GM23338 (cell line): ENCODE results near the gene RASSF4.

Source experiments
- EZH2 ChIP-seq: fragments of 200-600 bp; sonication (generic); IDR thresholded peaks from one replicate; pipeline ENCODE4 v1.8.0; 2017; ENCODE audit warnings: antibody characterized with exemption, mild to moderate bottlenecking, low read depth; ENCODE audit not compliant: unreplicated experiment
- EZH2phosphoT487 ChIP-seq: fragments of 200-600 bp; sonication (generic); IDR thresholded peaks from one replicate; pipeline ENCODE4 v1.8.1; 2018; ENCODE audit warnings: antibody characterized with exemption; ENCODE audit not compliant: unreplicated experiment
- POLR2AphosphoS5 ChIP-seq: IDR thresholded peaks from 2 replicates; pipeline ENCODE4 v1.6.1; 2016; ENCODE audit warnings: antibody characterized with exemption, low read depth
- TF ChIP-seq, protein P1 (sequence below), 2 experiments: fragments of 200-600 bp in 1 of 2; sonication (generic) in 1 of 2; conservative IDR thresholded peaks; 2 replicates each; pipeline versions ENCODE4 v1.5.1 to v1.6.1; 2016 to 2017; ENCODE audit warnings: antibody characterized with exemption in 2 of 2, low read depth in 2 of 2, mild to moderate bottlenecking in 2 of 2, moderate library complexity in 1 of 2
- TF ChIP-seq, protein P2 (sequence below): IDR thresholded peaks from one replicate; pipeline ENCODE4 v1.6.1; 2018; ENCODE audit warnings: antibody characterized with exemption; ENCODE audit not compliant: unreplicated experiment

DNA sequence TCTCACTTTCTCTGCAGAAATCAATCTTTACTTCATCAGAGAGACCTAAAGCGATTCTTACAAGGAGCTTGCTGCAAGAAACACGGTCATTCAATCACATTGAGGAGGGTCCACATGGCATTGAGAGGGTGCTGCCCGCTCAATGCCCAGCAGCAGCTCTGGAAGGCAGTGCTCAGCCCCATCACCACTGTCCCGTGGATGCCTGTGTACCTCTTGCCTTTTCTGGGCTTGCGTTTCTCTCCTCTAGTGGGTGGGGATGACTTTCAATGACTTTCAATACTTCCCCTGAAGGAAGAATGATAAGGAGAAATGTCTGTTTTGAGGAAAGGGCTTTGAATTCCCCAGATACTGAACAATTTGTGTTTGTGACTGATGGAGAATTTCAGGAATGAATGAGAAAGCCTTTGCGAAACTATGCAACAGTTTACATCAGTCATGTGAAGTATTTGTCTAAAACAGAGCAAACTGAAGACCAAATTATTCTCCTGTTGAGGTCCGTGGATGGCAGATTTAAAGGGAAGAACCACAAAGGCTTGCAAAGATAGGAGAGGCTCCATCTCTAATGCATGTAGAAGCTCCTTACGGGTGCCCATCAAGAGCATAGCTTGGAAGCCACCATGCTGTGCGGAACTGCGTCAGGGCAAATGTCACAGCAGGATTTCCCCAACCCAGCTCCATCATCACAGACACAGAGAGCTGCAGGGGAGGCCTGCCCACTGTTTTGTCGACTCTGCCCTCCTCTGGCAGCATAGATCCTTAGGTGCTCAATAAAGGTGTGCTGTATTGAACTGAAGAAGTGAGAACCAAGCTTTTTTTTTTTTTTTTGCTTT lies 34.5 kb downstream of the RASSF4 start:
- TF ChIP-seq, protein P1, sequence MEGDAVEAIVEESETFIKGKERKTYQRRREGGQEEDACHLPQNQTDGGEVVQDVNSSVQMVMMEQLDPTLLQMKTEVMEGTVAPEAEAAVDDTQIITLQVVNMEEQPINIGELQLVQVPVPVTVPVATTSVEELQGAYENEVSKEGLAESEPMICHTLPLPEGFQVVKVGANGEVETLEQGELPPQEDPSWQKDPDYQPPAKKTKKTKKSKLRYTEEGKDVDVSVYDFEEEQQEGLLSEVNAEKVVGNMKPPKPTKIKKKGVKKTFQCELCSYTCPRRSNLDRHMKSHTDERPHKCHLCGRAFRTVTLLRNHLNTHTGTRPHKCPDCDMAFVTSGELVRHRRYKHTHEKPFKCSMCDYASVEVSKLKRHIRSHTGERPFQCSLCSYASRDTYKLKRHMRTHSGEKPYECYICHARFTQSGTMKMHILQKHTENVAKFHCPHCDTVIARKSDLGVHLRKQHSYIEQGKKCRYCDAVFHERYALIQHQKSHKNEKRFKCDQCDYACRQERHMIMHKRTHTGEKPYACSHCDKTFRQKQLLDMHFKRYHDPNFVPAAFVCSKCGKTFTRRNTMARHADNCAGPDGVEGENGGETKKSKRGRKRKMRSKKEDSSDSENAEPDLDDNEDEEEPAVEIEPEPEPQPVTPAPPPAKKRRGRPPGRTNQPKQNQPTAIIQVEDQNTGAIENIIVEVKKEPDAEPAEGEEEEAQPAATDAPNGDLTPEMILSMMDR (conservative IDR thresholded peaks at IDR 0.05; ENCODE audit: low read depth in 2 of 2), result peak in 1 of 2 experiments; percentile 37; a peak in 2 of 4 replicates
- no peak for TF ChIP-seq EZH2
- no peak for TF ChIP-seq EZH2phosphoT487
- TF ChIP-seq POLR2AphosphoS5, result no peak
- TF ChIP-seq, protein P2, sequence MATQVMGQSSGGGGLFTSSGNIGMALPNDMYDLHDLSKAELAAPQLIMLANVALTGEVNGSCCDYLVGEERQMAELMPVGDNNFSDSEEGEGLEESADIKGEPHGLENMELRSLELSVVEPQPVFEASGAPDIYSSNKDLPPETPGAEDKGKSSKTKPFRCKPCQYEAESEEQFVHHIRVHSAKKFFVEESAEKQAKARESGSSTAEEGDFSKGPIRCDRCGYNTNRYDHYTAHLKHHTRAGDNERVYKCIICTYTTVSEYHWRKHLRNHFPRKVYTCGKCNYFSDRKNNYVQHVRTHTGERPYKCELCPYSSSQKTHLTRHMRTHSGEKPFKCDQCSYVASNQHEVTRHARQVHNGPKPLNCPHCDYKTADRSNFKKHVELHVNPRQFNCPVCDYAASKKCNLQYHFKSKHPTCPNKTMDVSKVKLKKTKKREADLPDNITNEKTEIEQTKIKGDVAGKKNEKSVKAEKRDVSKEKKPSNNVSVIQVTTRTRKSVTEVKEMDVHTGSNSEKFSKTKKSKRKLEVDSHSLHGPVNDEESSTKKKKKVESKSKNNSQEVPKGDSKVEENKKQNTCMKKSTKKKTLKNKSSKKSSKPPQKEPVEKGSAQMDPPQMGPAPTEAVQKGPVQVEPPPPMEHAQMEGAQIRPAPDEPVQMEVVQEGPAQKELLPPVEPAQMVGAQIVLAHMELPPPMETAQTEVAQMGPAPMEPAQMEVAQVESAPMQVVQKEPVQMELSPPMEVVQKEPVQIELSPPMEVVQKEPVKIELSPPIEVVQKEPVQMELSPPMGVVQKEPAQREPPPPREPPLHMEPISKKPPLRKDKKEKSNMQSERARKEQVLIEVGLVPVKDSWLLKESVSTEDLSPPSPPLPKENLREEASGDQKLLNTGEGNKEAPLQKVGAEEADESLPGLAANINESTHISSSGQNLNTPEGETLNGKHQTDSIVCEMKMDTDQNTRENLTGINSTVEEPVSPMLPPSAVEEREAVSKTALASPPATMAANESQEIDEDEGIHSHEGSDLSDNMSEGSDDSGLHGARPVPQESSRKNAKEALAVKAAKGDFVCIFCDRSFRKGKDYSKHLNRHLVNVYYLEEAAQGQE, result no peak
